Measurements from ENCODE around the gene ASB13. TPM values are rescaled to one million over a fixed set of nuclear protein-coding genes. Genes with fewer than 3 reads are reported as not detected.

Gene ASB13
- total and polyA plus RNA-seq, 2 donors (not counting 1 experiment from before 2014, with no cell fraction given): 2.5 to 4.4 TPM

GRCh38 chr10:5601826-5602495 is 64.4 kb downstream of the ASB13 start:
- Histone ChIP-seq H3K27ac (ENCODE audit: low read length in 2 of 2) (no peak overlapping the region), H2AFZ (ENCODE audit: insufficient read depth, low read depth, low read length, poor library complexity, severe bottlenecking) (no peak overlapping the region), H3K9me3 (ENCODE audit: control extremely low read depth in 1 of 3, control insufficient read depth in 2 of 3, insufficient read depth in 1 of 3, low read length in 2 of 3) (peaks cover 0 to 14% (median 5%) of the 10 kb centered on the region in 3 donors), H3K36me3 (replicated peaks in 1 of 2; ENCODE audit: control extremely low read depth in 1 of 2, control insufficient read depth in 1 of 2, extremely low read depth in 1 of 2, insufficient read depth in 2 of 2, low read length in 1 of 2) (no peaks in the 10 kb centered on the region), H3K4me1 (ENCODE audit: control insufficient read depth in 2 of 2, insufficient read depth in 2 of 2, low read length in 2 of 2) (no peaks in the 10 kb centered on the region), H3K79me2 (ENCODE audit: control insufficient read depth, insufficient read depth, low read length) (no peaks in the 10 kb centered on the region), H3K27me3 (replicated peaks in 1 of 4; ENCODE audit: control extremely low read depth in 1 of 4, control insufficient read depth in 3 of 4, insufficient read depth in 4 of 4, low read length in 3 of 4) (peaks cover 0 to 5% (median 2%) of the 10 kb centered on the region in 4 experiments), H3K9ac (ENCODE audit: low read length) (no peak overlapping the region), H3K4me2 (replicated peaks; ENCODE audit: low read depth, low read length, poor library complexity, severe bottlenecking) (no peak overlapping the region), H3K4me3 (ENCODE audit: control extremely low read depth in 1 of 5, extremely low read depth in 1 of 5, insufficient read depth in 1 of 5, low read depth in 2 of 5, low read length in 4 of 5) (no peak overlapping the region), H4K20me1 (ENCODE audit: control insufficient read depth, insufficient read depth, low read length, poor library complexity, severe bottlenecking) (no peaks in the 10 kb centered on the region)
- WGBS (ENCODE audit: insufficient coverage): 47% methylated on average over 3 of the region's 11 CpGs
- no peak overlapping the region for H3K4me3 Mint-ChIP-seq
- ChIA-PET CTCF (interaction anchor here (0.8 to 1.3 kb wide), 3 partner anchors 21 to 161 kb away, joined by 3 to 4 read pairs (median 4); no protein-coding TSS in a partner anchor), POLR2A (interaction anchor here (0.5 to 0.8 kb wide), 2 partner anchors 21 to 28 kb away, joined by 3 to 5 read pairs; no protein-coding TSS in a partner anchor)
- DNase-seq (no peak), ATAC-seq (ENCODE audit: low read depth) (no peak)
- peaks cover 14% of the 10 kb centered on the region for H3K27me3 Mint-ChIP-seq
- no peaks in the 10 kb centered on the region for H3K4me1 Mint-ChIP-seq
- H3K27ac Mint-ChIP-seq: no peak overlapping the region
- intact Hi-C loops (cut with micrococcal nuclease): no loop called here
- no peak for TF ChIP-seq EZH2 (IDR thresholded peaks at IDR 0.05; ENCODE audit: borderline replicate concordance, insufficient read depth, low read depth, low read length, poor library complexity, severe bottlenecking)
- no peak for TF ChIP-seq CTCF (IDR thresholded peaks at IDR 0.05)
- H3K9me3 Mint-ChIP-seq (ENCODE audit: insufficient read depth): no peaks in the 10 kb centered on the region

DNA sequence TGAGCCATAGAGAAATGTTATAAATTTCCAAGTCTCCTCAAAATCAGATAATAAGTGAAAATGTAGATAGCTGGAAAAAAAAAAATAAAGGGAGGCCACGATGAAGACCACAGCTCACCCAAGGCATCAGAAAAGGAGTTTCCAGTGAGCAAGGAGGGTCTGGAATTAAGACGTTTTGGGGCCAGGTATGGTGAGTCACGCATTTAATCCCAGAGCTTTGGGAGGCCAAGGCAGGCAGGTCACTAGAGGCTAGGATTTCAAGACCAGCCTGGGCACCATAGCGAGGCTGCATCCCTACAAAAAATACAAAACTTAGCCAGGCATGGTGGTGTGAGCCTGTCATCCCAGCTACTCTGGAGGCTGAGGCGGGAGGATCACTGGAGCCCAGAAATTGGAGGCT is 65.5 kb downstream of the ASB13 start:
- WGBS (ENCODE audit: insufficient coverage): 98% methylated on average over 5 of the region's 5 CpGs
- Histone ChIP-seq H2AFZ (ENCODE audit: insufficient read depth, low read depth, low read length, poor library complexity, severe bottlenecking) (no peak overlapping the region), H3K4me1 (ENCODE audit: control insufficient read depth in 2 of 2, insufficient read depth in 2 of 2, low read length in 2 of 2) (no peaks in the 10 kb centered on the region), H3K4me3 (ENCODE audit: control extremely low read depth in 1 of 5, extremely low read depth in 1 of 5, insufficient read depth in 1 of 5, low read depth in 2 of 5, low read length in 4 of 5) (no peak overlapping the region), H3K9me3 (ENCODE audit: control extremely low read depth in 1 of 3, control insufficient read depth in 2 of 3, insufficient read depth in 1 of 3, low read length in 2 of 3) (peaks cover 0 to 14% (median 5%) of the 10 kb centered on the region in 3 donors), H3K27me3 (replicated peaks in 1 of 4; ENCODE audit: control extremely low read depth in 1 of 4, control insufficient read depth in 3 of 4, insufficient read depth in 4 of 4, low read length in 3 of 4) (peaks cover 0 to 5% (median 0%) of the 10 kb centered on the region in 4 experiments), H3K79me2 (ENCODE audit: control insufficient read depth, insufficient read depth, low read length) (no peaks in the 10 kb centered on the region), H3K36me3 (replicated peaks in 1 of 2; ENCODE audit: control extremely low read depth in 1 of 2, control insufficient read depth in 1 of 2, extremely low read depth in 1 of 2, insufficient read depth in 2 of 2, low read length in 1 of 2) (no peaks in the 10 kb centered on the region), H3K9ac (ENCODE audit: low read length) (no peak overlapping the region), H3K27ac (ENCODE audit: low read length in 2 of 2) (no peak overlapping the region), H3K4me2 (replicated peaks; ENCODE audit: low read depth, low read length, poor library complexity, severe bottlenecking) (no peak overlapping the region), H4K20me1 (ENCODE audit: control insufficient read depth, insufficient read depth, low read length, poor library complexity, severe bottlenecking) (no peaks in the 10 kb centered on the region)
- ATAC-seq (ENCODE audit: low read depth) (no peak), DNase-seq (no peak)
- Mint-ChIP-seq H3K27ac (no peak overlapping the region), H3K9me3 (ENCODE audit: insufficient read depth) (no peaks in the 10 kb centered on the region), H3K4me3 (no peak overlapping the region), H3K27me3 (peaks cover 21% of the 10 kb centered on the region), H3K4me1 (no peaks in the 10 kb centered on the region)
- POLR2A ChIA-PET: no interaction called here
- TF ChIP-seq EZH2 (IDR thresholded peaks at IDR 0.05; ENCODE audit: borderline replicate concordance, insufficient read depth, low read depth, low read length, poor library complexity, severe bottlenecking) (no peak), CTCF (IDR thresholded peaks at IDR 0.05) (no peak)
- CTCF ChIA-PET: no interaction called here
- intact Hi-C loops (cut with micrococcal nuclease): no loop called here
